ENCODE results near the gene AZIN2. TPM values are rescaled to one million over a fixed set of nuclear protein-coding genes. Genes with fewer than 3 reads are reported as not detected.

AZIN2 gene
- total and polyA plus RNA-seq, 9 of the 15 experiments (the other 6 are each of a cell fraction or from before 2014, with no cell fraction given): 0.06 to 0.91 (median 0.42) TPM; not detected in 2

GRCh38 chr1:33050221-33051076 lies 30.5 kb upstream of the AZIN2 start (continued):
- no peak for TF ChIP-seq FOXJ3 (CRISPR knock-in tag; IDR thresholded peaks at IDR 0.05)
- peak; percentile 73; the same call in 1 of the 2 replicates for TF ChIP-seq SMARCA4 (IDR thresholded peaks at IDR 0.05)
- TF ChIP-seq MYC (IDR thresholded peaks at IDR 0.05; ENCODE audit: low read depth, low read length): peak; percentile 42
- no peak for TF ChIP-seq MYC (CRISPR knock-in tag; IDR thresholded peaks at IDR 0.05; ENCODE audit: borderline replicate concordance, low read depth)
- no peak for TF ChIP-seq ZBED1 (IDR thresholded peaks at IDR 0.05)
- no peak for TF ChIP-seq SIX5 (IDR thresholded peaks at IDR 0.05; ENCODE audit: borderline replicate concordance in 1 of 2, insufficient read depth in 1 of 2, low read depth in 1 of 2, low read length in 2 of 2)
- no peak for TF ChIP-seq TBP (optimal IDR thresholded peaks at IDR 0.05; ENCODE audit: low read depth, low read length)
- TF ChIP-seq MTA3 (IDR thresholded peaks at IDR 0.05; ENCODE audit: borderline replicate concordance): no peak

DNA sequence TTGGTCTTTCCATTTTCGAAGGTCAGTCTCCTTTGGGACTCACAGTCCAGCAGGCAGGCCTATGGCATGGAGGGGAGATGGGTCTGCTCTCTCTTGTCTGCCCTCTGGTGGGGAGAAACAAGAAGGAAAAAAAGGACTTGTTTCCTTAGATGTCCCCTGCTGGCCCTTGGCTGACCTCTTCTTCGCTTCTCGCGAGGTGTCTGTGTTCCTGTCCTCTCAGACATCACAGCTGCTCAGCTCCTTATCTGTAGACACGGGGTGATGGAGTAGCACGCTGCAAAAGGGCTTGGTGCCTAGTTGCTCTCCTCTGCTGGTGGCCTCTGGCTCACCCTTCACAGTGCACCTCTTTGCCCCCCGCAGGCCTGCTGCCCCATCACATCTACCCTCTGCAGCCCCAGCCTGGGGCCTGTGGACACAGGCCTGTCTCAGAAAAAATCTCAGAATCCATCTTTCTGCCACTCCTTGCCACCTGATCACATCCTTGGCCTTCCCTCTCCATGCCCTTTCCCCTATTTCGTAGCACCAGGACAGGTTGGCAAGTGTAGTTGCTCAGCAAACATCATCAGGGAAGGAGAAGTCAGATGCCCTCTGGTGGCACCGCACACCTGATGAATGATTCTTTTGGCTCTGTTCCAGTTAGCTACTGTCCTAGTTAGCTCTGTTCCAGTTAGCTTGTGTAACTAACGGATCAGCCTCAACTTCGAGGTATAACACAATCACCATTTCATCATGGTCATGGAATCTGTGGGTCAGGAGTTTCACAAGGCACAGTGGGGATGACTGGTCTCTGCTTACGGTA lies 25.5 kb upstream of the AZIN2 start:
- peak; percentile 99 for FAIRE-seq
- Histone ChIP-seq H3K4me3 (no peak overlapping the region), H3K27me3 (ENCODE audit: control insufficient read depth in 2 of 2, insufficient read depth in 2 of 2, low read length in 2 of 2) (peaks cover 7 to 9% of the 10 kb centered on the region in 2 experiments; a peak in 2 of 5 replicates), H3K4me1 (replicated peaks in 1 of 2; ENCODE audit: control insufficient read depth in 2 of 2, insufficient read depth in 2 of 2, low read length in 2 of 2) (peaks cover 4 to 12% of the 10 kb centered on the region in 2 experiments; a peak in 3 of 5 replicates), H3K9me1 (ENCODE audit: control insufficient read depth, insufficient read depth, low read length) (no peaks in the 10 kb centered on the region), H3K79me2 (ENCODE audit: control insufficient read depth, insufficient read depth, low read length) (no peaks in the 10 kb centered on the region), H2AFZ (ENCODE audit: low read depth, low read length) (peak overlapping the region; percentile 78), H3K9me3 (replicated peaks; ENCODE audit: control insufficient read depth, insufficient read depth, low read depth, low read length) (no peaks in the 10 kb centered on the region), H3K27ac (ENCODE audit: extremely low read depth, low read depth, low read length) (no peak overlapping the region), H3K4me2 (ENCODE audit: insufficient read depth, low read length) (peak overlapping the region; percentile 30; the same call in 1 of the 2 replicates), H4K20me1 (replicated peaks; ENCODE audit: control insufficient read depth, insufficient read depth, low read length) (no peaks in the 10 kb centered on the region), H3K36me3 (ENCODE audit: control insufficient read depth, insufficient read depth, low read length) (no peaks in the 10 kb centered on the region), H3K9ac (ENCODE audit: insufficient read depth in 1 of 2, low read depth in 2 of 2, low read length in 2 of 2) (no peak overlapping the region)
- DNase-seq (ENCODE audit: extremely low read depth in 1 of 4, low spot score in 3 of 4): peak; percentile 81 to 94 (median 84)
- 27% methylated on average over 12 of the region's 12 CpGs for WGBS (ENCODE audit: insufficient coverage, low coverage, missing lambda C conversion rate)
- ChIA-PET POLR2A (interaction anchor here (0.6 to 1.2 kb wide), 7 partner anchors 16 to 174 kb away, joined by 3 to 4 read pairs (median 3); no protein-coding TSS in a partner anchor), CTCF (ENCODE audit: low intra/inter-chr PET ratio) (interaction anchor here (0.7 to 2.2 kb wide), 3 partner anchors 31 to 122 kb away, joined by 3 to 13 read pairs (median 3); no protein-coding TSS in a partner anchor)
- intact Hi-C loops (cut with micrococcal nuclease): loop anchor here (1.0 to 2.0 kb wide), 3 partner anchors 25 to 122 kb away; partner anchors contain the start of gene AZIN2
- no TSS peak for BruUV-seq (replicated peaks)
- in situ Hi-C loops (cut with MboI): no loop called here
- peak; percentile 97 for ATAC-seq
- TF ChIP-seq POLR2H (tag; IDR thresholded peaks at IDR 0.05; ENCODE audit: low read depth) (no peak), ZNF639 (CRISPR knock-in tag; conservative IDR thresholded peaks at IDR 0.05 in 1 of 2, IDR thresholded peaks at IDR 0.05 in 1 of 2) (0 out of 4 replicates have a peak, but pooled peaks of 1 of the 2 experiments have one; percentile 46), L3MBTL2 (IDR thresholded peaks at IDR 0.05) (peak; percentile 91), CC2D1A (IDR thresholded peaks at IDR 0.05) (peak; percentile 41; the same call in 1 of the 2 replicates), HDAC1 (IDR thresholded peaks at IDR 0.05) (peak in 1 of 2 experiments; percentile 61; a peak in 1 of 4 replicates), ZNF57 (CRISPR knock-in tag; IDR thresholded peaks at IDR 0.05) (no peak)
- TF ChIP-seq, protein P1, sequence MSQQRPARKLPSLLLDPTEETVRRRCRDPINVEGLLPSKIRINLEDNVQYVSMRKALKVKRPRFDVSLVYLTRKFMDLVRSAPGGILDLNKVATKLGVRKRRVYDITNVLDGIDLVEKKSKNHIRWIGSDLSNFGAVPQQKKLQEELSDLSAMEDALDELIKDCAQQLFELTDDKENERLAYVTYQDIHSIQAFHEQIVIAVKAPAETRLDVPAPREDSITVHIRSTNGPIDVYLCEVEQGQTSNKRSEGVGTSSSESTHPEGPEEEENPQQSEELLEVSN (IDR thresholded peaks at IDR 0.05; ENCODE audit: borderline replicate concordance in 1 of 2, extremely low read depth in 1 of 2, insufficient read depth in 1 of 2, insufficient read length in 1 of 2, low read depth in 1 of 2, low read length in 1 of 2, poor library complexity in 1 of 2, severe bottlenecking in 1 of 2): peak in 1 of 2 experiments; percentile 52

Data from K562 (cell line).